Measurements from ENCODE around the gene LGALS14.

- TF ChIP-seq CTCF (IDR thresholded peaks at IDR 0.05 in 2 of 3, conservative IDR thresholded peaks at IDR 0.05 in 1 of 3; ENCODE audit: control insufficient read depth in 2 of 3, extremely low read depth in 1 of 3, insufficient read depth in 1 of 3, low read depth in 3 of 3, low read length in 3 of 3): peak; percentile 42 to 80 (median 66); a peak in 5 of 6 replicates
- TF ChIP-seq, protein P1, sequence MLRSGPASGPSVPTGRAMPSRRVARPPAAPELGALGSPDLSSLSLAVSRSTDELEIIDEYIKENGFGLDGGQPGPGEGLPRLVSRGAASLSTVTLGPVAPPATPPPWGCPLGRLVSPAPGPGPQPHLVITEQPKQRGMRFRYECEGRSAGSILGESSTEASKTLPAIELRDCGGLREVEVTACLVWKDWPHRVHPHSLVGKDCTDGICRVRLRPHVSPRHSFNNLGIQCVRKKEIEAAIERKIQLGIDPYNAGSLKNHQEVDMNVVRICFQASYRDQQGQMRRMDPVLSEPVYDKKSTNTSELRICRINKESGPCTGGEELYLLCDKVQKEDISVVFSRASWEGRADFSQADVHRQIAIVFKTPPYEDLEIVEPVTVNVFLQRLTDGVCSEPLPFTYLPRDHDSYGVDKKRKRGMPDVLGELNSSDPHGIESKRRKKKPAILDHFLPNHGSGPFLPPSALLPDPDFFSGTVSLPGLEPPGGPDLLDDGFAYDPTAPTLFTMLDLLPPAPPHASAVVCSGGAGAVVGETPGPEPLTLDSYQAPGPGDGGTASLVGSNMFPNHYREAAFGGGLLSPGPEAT (IDR thresholded peaks at IDR 0.05; ENCODE audit: low read depth): no peak
- TF ChIP-seq SIN3A (IDR thresholded peaks at IDR 0.05; ENCODE audit: low read depth, low read length): no peak
- TF ChIP-seq SRF (IDR thresholded peaks at IDR 0.05; ENCODE audit: low read depth in 2 of 2, low read length in 2 of 2): no peak
- no peak for TF ChIP-seq CREB1 (IDR thresholded peaks at IDR 0.05; ENCODE audit: low read depth)
- TF ChIP-seq EZH2 (IDR thresholded peaks at IDR 0.05; ENCODE audit: borderline replicate concordance, control insufficient read depth, low read depth, low read length): no peak
- TF ChIP-seq EP300 (IDR thresholded peaks at IDR 0.05; ENCODE audit: borderline replicate concordance in 1 of 2, control insufficient read depth in 1 of 2, low read depth in 2 of 2, low read length in 2 of 2): no peak
- TF ChIP-seq YY1 (IDR thresholded peaks at IDR 0.05; ENCODE audit: low read depth, low read length): peak; percentile 81
These were observed 32.4 kb upstream of the LGALS14 start for GRCh38 chr19:39671739-39672363.

Data from GM12878 (cell line).